Fibroblast of mammary gland (primary cell): ENCODE data around the gene BTBD2.

Experiments used
- DNase-seq: peaks from one replicate; pipeline ENCODE4 v3.0.0-alpha.2; 2010; ENCODE audit warnings: low read depth
- H3K4me3 ChIP-seq: 2 replicates; pipeline ENCODE4 v1.5.1; 2011; ENCODE audit warnings: low read depth, mild to moderate bottlenecking, low read length, moderate library complexity; ENCODE audit not compliant: control insufficient read depth
- CTCF ChIP-seq: conservative IDR thresholded peaks from 2 replicates; pipeline ENCODE4 v1.5.1; 2011; ENCODE audit warnings: low read depth, low read length, inconsistent platforms; ENCODE audit not compliant: control insufficient read depth, insufficient read depth

BTBD2 gene

GRCh38 chr19:2043251-2043641, 27.7 kb upstream of the BTBD2 start:
- TF ChIP-seq CTCF: no peak
- no peak overlapping the region for H3K4me3 ChIP-seq
- DNase-seq: no peak

DNA sequence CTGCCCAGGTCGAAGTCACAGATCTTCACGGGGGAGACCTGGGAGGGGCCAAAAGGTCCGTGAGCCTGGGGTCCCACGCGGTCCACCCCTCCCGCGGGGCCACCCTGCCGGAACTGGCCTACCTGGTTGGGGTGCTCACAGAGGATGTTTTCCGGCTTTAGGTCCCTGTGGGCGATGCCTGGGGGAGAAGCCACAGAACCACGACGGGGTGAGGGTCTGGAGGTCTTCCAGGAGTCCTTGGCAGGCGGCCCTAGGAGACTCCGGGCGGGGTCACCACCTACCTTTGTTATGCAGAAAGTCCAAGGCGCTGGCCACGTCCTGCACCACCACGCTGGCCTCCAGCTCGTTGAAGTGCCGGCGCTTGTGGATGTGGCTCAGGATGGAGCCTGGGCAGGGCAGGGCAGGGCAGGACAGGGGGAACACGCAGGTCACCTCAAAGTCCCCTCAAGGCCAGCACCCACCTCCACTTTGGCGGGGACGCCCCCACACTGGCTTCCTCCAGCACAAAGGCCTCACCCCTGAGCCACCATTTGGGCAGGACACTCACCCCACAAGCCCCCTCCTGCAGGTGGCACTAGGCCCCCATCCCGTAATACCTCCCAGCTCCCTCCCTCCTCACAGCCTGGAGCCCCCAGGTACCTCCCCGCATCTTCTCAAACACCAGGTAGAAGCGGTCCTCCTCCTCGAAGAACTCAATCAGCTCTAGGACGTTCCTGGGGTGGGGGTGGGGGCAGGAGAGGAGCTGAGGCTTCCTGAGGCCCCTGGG, 27.2 kb upstream of the BTBD2 start:
- DNase-seq: no peak
- H3K4me3 ChIP-seq: peak overlapping the region; percentile 3
- no peak for TF ChIP-seq CTCF

DNA sequence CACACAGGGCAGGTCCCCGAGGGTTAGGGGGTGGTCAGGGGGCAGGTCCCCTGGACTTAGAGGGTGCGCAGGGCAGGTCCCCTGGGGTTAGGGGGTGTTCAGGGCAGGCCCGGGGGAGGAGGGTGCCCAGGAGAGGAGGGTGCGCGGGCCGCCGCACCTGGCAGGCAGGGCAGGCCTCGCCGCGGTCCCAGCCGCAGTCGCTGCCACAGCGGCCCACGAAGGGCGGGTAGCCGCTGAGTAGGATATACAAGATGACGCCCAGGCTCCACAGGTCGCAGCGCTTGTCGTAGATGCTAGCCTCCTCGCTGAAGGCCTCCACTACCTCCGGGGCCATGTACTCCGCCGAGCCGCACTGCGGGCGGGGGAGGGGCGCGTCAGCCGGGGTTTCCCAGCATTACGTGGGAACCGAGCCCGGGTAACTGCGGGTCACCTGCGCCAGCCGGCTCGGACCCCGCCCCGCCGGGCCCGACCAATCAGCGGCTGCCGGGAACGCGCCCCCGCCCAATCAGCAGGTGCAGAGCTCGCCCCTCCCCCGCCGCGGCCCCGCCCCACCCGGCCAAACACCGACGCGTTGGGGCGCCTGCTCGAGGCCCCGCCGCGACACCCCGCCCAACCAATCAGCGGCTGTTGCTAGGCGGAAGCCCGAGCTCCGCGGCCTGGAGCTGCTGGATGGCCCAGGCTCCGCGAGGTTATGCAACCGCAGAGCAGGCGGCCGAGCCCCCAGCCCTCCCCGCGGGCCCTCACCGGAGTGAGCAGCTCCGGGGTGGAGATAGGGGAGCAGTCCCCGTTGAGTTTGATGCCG, 26.4 kb upstream of the BTBD2 start:
- peak; percentile 90 for DNase-seq
- TF ChIP-seq CTCF: no peak
- H3K4me3 ChIP-seq: peak overlapping the region; percentile 3

DNA sequence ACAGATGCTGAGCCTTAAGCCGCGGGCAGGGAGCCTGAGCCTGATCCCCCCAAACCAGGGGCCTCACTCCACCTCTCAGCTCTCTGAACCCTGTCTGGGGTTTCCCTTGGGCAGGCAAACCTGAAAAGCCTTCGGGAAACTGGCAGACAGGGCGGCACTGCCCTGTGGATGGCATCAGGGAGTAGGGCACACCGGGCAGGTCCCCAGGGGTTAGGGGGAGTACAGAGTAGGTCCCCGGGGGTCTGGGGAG, 25.8 kb upstream of the BTBD2 start:
- no peak overlapping the region for H3K4me3 ChIP-seq
- no peak for TF ChIP-seq CTCF
- DNase-seq: no peak

DNA sequence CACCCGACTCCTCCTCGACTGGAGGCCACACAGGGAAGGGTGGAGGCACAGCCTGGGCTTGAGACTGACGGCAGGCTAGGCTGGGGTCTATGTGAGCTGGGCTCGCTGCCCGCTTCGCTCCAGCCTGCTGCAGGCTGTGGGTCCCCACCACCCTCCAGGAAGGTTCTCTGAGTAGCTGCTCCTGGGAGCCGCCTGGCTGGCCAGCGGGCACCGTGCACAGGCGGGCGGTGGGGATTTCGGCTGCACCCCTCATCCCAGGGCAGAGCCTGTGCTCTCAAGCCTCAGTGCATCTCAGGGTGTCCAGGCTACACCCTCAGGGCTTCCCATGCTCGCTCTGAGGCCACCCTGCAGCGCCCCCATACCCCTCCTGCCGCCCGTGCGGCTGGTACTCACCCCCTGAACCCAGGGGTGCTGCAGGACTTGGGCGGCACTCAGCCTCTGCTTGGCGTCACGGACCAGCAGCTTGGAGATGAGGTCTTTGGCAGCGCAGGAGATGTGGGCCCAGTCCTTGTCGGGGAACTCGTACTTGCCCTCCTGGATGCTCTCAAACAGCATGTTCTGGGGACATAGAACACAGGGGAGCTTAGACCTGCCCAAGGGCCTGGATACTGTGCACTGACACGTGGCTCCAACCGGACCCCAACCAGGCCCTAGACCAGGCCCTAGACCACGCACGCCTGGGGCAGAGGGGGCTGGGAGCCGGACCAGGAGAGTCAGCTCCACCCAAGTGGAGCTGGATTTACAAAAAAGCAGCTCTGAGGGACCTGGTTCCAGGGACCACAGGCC, 25.3 kb upstream of the BTBD2 start:
- no peak overlapping the region for H3K4me3 ChIP-seq
- TF ChIP-seq CTCF: no peak
- DNase-seq: no peak

DNA sequence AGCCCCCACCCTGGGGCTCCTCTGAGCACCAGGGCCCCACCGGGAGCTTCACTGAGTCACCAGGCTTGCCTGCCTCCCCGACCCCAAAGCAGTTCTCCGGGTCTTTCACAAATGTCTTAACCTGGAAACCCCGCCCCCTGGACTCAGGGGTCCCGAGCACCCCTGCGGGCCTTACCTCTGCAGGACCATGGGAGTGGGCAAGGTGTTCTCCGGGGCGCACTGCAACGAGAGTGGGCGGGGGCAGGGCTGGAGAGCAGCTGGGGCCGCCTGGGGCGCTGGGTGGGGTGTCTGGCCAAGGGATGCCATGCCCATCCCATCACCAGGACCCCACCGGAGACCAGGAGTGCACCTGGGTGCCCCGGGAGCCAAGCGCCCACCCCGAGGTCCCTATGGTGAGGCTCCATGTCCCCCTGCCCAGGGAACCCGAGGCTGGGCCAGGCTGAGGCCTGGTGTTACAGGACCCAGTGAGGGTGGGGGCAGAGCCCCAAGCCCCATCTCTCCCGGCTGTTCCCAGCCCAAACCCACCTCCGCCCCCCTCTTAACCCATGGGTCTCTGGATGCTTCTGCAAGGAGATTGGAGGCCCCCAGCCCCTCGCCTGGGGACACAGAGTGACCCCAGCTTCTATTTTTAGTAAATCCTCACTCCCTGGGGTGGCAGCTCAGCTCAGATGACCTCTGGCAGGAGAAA, 24.6 kb upstream of the BTBD2 start:
- TF ChIP-seq CTCF: no peak
- DNase-seq: no peak
- no peak overlapping the region for H3K4me3 ChIP-seq
